Activated CD8-positive, alpha-beta memory T cell treated with anti-CD3 and anti-CD28 coated beads, Interleukin-2, amount 50 U/mL, for 24 hours (primary cell): Measurements from ENCODE around the gene MED12L.

Source experiments
- DNase-seq: peaks from one replicate; pipeline ENCODE4 v3.0.0-alpha.2; 2020; ENCODE audit errors: extremely low read depth

The MED12L gene

GRCh38 chr3:151289445-151289844 lies 204.0 kb downstream of the MED12L start:
- DNase-seq: no peak

GRCh38 chr3:151290673-151291072 lies 205.2 kb downstream of the MED12L start:
- DNase-seq: no peak

- DNase-seq: no peak
Observed at GRCh38 chr3:151293127-151293526, 207.7 kb downstream of the MED12L start.

GRCh38 chr3:151296226-151296625 lies 210.8 kb downstream of the MED12L start:
- no peak for DNase-seq

- no peak for DNase-seq
Observed at GRCh38 chr3:151297429-151297828, 212.0 kb downstream of the MED12L start.

- no peak for DNase-seq
Observed at GRCh38 chr3:151299006-151299405, 213.5 kb downstream of the MED12L start.

- DNase-seq: no peak
Observed at GRCh38 chr3:151300539-151300938, 215.1 kb downstream of the MED12L start.

- DNase-seq: no peak
Observed at GRCh38 chr3:151301787-151302186, 216.3 kb downstream of the MED12L start.

- DNase-seq: no peak
Observed at GRCh38 chr3:151303751-151304150, 218.3 kb downstream of the MED12L start.

GRCh38 chr3:151305060-151305774 lies 219.8 kb downstream of the MED12L start:
- DNase-seq: no peak

GRCh38 chr3:151305775-151306151 lies 220.3 kb downstream of the MED12L start:
- DNase-seq: no peak

GRCh38 chr3:151306168-151306810 lies 220.8 kb downstream of the MED12L start:
- DNase-seq: no peak

- no peak for DNase-seq
Observed at GRCh38 chr3:151307131-151307530, 221.7 kb downstream of the MED12L start.

- DNase-seq: no peak
Observed at GRCh38 chr3:151307583-151308488, 222.4 kb downstream of the MED12L start.

- DNase-seq: no peak
Observed at GRCh38 chr3:151309566-151309965, 224.1 kb downstream of the MED12L start.

GRCh38 chr3:151312972-151313371 lies 227.5 kb downstream of the MED12L start:
- DNase-seq: no peak

GRCh38 chr3:151314137-151314536 lies 228.7 kb downstream of the MED12L start:
- DNase-seq: no peak

GRCh38 chr3:151314593-151314992 lies 229.1 kb downstream of the MED12L start:
- DNase-seq: no peak

- no peak for DNase-seq
Observed at GRCh38 chr3:151315136-151315535, 229.7 kb downstream of the MED12L start.

- DNase-seq: no peak
Observed at GRCh38 chr3:151315846-151316245, 230.4 kb downstream of the MED12L start.

GRCh38 chr3:151316267-151316991 lies 231.0 kb downstream of the MED12L start, which contains the start of gene GPR87:
Gene GPR87, minus strand, starts transcription at chr3:151316820. Its CDS starts 16,720 bp downstream, at chr3:151300100.
- no peak for DNase-seq

- DNase-seq: no peak
Observed at GRCh38 chr3:151318313-151318712, 232.8 kb downstream of the MED12L start.
